Parathyroid adenoma (tissue), 2 donors: Measurements from ENCODE around the gene CD2AP.

ENCODE experiments used
- H2AFZ ChIP-seq: fragments of 300-600 bp; sonication (generic); one replicate; pipeline ENCODE4 v1.7.0; 2017; ENCODE audit warnings: antibody characterized with exemption, mild to moderate bottlenecking
- H3K27ac ChIP-seq: fragments of 300-600 bp; sonication (generic); one replicate; pipeline ENCODE4 v1.7.0; 2017
- H3K27me3 ChIP-seq: fragments of 300-600 bp; sonication (generic); one replicate; pipeline ENCODE4 v1.7.0; 2017; ENCODE audit warnings: low read length; ENCODE audit not compliant: control insufficient read depth, insufficient read depth
- H3K36me3 ChIP-seq: fragments of 300-600 bp; sonication (generic); one replicate; pipeline ENCODE4 v1.7.0; 2017; ENCODE audit warnings: low read length; ENCODE audit not compliant: control insufficient read depth, insufficient read depth
- H3K4me1 ChIP-seq: fragments of 300-600 bp; sonication (generic); one replicate; pipeline ENCODE4 v1.7.0; 2017; ENCODE audit warnings: control low read depth
- H3K4me2 ChIP-seq: fragments of 300-600 bp; sonication (generic); one replicate; pipeline ENCODE4 v1.7.0; 2017; ENCODE audit warnings: low read length
- H3K4me3 ChIP-seq: fragments of 300-600 bp; sonication (generic); one replicate; pipeline ENCODE4 v1.7.0; 2017; ENCODE audit warnings: low read depth, low read length
- H3K79me2 ChIP-seq: fragments of 300-600 bp; sonication (generic); one replicate; pipeline ENCODE4 v1.7.0; 2017; ENCODE audit warnings: control low read depth
- H3K9ac ChIP-seq: fragments of 300-600 bp; sonication (generic); one replicate; pipeline ENCODE4 v1.7.0; 2017; ENCODE audit warnings: mild to moderate bottlenecking
- H3K9me3 ChIP-seq: fragments of 300-600 bp; sonication (generic); one replicate; pipeline ENCODE4 v1.7.0; 2017; ENCODE audit warnings: low read length; ENCODE audit not compliant: control insufficient read depth
- TF ChIP-seq, protein P1 (sequence below): fragments of 300-600 bp; sonication (generic); IDR thresholded peaks from one replicate; pipeline ENCODE4 v1.7.0; 2017; ENCODE audit warnings: antibody characterized with exemption, mild to moderate bottlenecking
- donor health status: primary hyperparathyroidism.

Gene CD2AP

DNA sequence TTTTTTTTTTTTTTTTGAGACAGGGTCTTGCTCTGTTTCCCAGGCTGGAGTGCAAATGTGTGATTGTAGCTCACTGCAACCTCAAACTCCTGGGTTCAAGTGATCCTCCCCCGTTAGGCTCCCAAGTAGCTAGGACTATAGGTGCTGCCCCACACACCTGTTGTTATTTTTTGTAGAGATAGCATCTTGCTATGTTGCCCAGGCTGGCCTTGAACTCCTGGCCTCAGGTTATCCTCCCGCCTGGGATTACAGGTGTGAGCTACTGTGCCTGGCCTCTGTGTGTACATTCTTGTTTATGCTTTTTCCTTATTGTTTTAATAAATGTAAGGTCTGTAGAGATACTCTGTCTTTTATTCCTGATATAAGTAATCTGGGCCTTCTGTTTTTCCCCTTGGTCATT lies 14.8 kb downstream of the CD2AP start:
- H3K4me2 ChIP-seq, result no peak overlapping the region
- no peaks in the 10 kb centered on the region for H3K27me3 ChIP-seq
- no peak overlapping the region for H3K27ac ChIP-seq
- H3K4me3 ChIP-seq, result no peak overlapping the region
- TF ChIP-seq, protein P1, sequence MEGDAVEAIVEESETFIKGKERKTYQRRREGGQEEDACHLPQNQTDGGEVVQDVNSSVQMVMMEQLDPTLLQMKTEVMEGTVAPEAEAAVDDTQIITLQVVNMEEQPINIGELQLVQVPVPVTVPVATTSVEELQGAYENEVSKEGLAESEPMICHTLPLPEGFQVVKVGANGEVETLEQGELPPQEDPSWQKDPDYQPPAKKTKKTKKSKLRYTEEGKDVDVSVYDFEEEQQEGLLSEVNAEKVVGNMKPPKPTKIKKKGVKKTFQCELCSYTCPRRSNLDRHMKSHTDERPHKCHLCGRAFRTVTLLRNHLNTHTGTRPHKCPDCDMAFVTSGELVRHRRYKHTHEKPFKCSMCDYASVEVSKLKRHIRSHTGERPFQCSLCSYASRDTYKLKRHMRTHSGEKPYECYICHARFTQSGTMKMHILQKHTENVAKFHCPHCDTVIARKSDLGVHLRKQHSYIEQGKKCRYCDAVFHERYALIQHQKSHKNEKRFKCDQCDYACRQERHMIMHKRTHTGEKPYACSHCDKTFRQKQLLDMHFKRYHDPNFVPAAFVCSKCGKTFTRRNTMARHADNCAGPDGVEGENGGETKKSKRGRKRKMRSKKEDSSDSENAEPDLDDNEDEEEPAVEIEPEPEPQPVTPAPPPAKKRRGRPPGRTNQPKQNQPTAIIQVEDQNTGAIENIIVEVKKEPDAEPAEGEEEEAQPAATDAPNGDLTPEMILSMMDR, result no peak
- no peaks in the 10 kb centered on the region for H3K9me3 ChIP-seq
- H3K9ac ChIP-seq, result no peak overlapping the region
- H3K36me3 ChIP-seq, result no peaks in the 10 kb centered on the region
- H2AFZ ChIP-seq, result no peak overlapping the region
- no peaks in the 10 kb centered on the region for H3K4me1 ChIP-seq
- H3K79me2 ChIP-seq, result peaks cover 34% of the 10 kb centered on the region

DNA sequence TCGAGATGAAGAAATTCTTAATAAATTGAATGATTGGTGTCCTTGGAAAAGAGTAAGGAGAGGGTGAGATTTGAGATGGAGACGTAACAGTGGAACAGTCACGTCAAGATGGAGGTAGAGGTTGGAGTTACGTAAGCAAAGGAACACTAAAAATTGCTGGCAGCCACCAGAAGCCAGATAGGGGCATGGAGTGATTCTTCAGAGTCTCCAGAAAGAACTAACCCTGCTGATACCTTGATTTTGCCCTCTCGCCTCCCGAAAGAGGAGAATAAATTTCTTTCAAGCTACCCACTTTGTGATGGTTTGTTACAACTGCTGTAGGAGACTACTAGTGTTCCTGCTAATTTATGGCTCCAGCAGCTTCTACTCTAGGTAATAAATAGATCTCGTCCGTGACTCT lies 17.6 kb downstream of the CD2AP start:
- Histone ChIP-seq H3K4me1 (no peaks in the 10 kb centered on the region), H3K27ac (no peak overlapping the region), H3K27me3 (no peaks in the 10 kb centered on the region), H3K9ac (no peak overlapping the region), H3K4me2 (no peak overlapping the region), H3K9me3 (no peaks in the 10 kb centered on the region), H3K79me2 (peaks cover 38% of the 10 kb centered on the region), H3K4me3 (no peak overlapping the region), H2AFZ (no peak overlapping the region), H3K36me3 (no peaks in the 10 kb centered on the region)
- TF ChIP-seq, protein P1, result no peak

DNA sequence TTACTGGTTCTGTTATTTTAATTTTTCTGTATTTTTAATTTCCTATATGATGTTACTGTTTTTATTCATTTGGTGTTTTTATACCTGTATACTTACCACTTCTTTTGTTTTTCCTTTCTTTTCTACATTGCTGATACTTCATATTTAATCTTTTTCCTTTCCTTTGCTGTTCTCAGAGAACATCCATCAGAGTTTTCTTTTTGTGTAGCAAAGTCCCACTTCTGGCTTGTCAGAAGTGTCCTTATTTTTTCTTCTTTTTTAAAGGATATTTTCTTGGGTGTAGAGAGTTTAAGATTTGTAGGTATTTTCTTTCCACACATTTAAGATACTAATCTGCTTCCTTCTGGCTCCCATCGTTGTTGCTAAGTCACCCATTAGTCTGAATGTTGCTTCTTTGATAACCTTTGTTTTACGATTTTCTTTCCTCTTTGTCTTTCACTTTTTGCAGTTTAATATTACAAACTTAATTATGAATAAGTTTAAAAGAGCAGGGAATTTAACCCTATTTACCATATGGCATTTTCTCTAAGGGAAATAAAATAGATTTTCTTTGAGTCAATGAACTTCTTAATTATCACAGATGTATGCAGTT lies 18.5 kb downstream of the CD2AP start:
- Histone ChIP-seq H3K27me3 (no peaks in the 10 kb centered on the region), H3K4me2 (peak overlapping the region; percentile 12), H3K27ac (no peak overlapping the region)

DNA sequence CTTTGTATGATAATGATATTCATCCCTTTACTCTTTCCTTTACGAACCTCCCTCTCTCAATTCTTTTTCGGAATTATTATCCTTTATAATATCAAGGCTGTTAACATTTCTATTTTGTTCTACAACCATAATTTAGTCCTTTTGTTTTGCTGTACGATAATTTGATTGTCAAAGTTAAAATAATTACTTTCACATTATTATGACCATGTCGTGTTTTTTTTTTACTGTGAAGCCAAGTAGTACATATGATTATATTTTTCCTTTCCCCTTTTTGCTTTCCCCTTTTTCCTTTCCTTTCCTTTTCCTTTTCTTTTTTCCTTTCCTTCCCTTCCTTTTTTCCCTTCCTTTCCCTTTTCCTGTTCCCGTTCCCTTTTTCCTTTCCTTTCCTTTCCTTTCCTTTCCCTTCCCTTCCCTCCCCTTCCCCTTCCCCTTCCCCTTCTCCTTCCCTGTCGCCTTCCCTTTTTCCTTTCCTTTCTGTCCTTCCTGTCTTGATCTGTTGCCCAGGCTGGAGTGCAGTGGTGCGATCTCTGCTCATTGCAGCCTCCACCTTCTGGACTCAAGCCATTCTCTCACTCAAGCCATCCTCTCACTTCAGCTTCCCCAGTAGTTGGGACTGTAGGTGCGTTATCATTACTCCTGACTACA lies 19.5 kb downstream of the CD2AP start:
- no peaks in the 10 kb centered on the region for H3K9me3 ChIP-seq
- no peak overlapping the region for H2AFZ ChIP-seq
- TF ChIP-seq, protein P1, result no peak
- no peak overlapping the region for H3K4me3 ChIP-seq
- H3K4me1 ChIP-seq, result no peaks in the 10 kb centered on the region
- H3K36me3 ChIP-seq, result no peaks in the 10 kb centered on the region
- no peak overlapping the region for H3K4me2 ChIP-seq
- no peak overlapping the region for H3K9ac ChIP-seq
- H3K79me2 ChIP-seq, result peaks cover 39% of the 10 kb centered on the region
- no peaks in the 10 kb centered on the region for H3K27me3 ChIP-seq
- H3K27ac ChIP-seq, result no peak overlapping the region

More for the DNA sequence above, 18.5 kb downstream of the CD2AP start:
- H3K9me3 ChIP-seq, result no peaks in the 10 kb centered on the region
- no peaks in the 10 kb centered on the region for H3K36me3 ChIP-seq
- no peak overlapping the region for H2AFZ ChIP-seq
- H3K9ac ChIP-seq, result no peak overlapping the region
- no peak overlapping the region for H3K4me3 ChIP-seq
- H3K79me2 ChIP-seq, result peaks cover 38% of the 10 kb centered on the region
- TF ChIP-seq, protein P1, result no peak
- no peaks in the 10 kb centered on the region for H3K4me1 ChIP-seq

DNA sequence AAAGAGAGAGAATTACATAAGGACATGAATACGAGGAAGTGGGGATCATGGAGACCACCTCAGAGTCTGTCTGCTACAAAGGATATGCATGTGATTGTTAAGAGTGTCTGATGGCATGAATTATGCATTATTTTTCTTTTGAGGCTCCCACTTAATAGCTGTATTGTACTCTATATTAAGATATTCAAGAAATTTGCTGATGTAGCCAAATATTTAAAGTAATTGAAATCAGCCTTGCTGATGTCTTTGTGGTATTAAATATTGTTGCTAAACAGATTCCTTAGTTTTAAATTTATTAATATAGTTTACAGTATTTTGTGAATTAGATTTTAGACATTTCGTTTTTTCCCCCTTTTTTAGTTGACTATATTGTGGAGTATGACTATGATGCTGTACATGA lies 25.3 kb downstream of the CD2AP start:
- H3K4me2 ChIP-seq, result no peak overlapping the region
- no peak overlapping the region for H3K4me3 ChIP-seq
- no peaks in the 10 kb centered on the region for H3K4me1 ChIP-seq
- no peak overlapping the region for H2AFZ ChIP-seq
- H3K27me3 ChIP-seq, result no peaks in the 10 kb centered on the region
- H3K9me3 ChIP-seq, result no peaks in the 10 kb centered on the region
- no peak overlapping the region for H3K9ac ChIP-seq
- H3K36me3 ChIP-seq, result no peaks in the 10 kb centered on the region
- peaks cover 13% of the 10 kb centered on the region for H3K79me2 ChIP-seq
- no peak overlapping the region for H3K27ac ChIP-seq
- TF ChIP-seq, protein P1, result no peak
